Right ventricle myocardium inferior (tissue), 1 donor: ENCODE results near the gene DCST2. TPM values are rescaled to one million over a fixed set of nuclear protein-coding genes. Genes with fewer than 3 reads are reported as not detected.
A peak's percentile ranks its signal among the peaks of the same experiment; 100 is the strongest.

Source experiments
- ATAC-seq: fragments of 200-7000 bp; cut with Tn5 transposase; one replicate; pipeline ENCODE4 v1.9.1; 2020; ENCODE audit warnings: mild to moderate bottlenecking, moderate library complexity
- DNase-seq: peaks from one replicate; pipeline ENCODE4 v3.0.0; 2021; ENCODE audit errors: missing footprints
- intact Hi-C: fragments of 100-400 bp; cut with DNase I; formaldehyde crosslinking; loops from one replicate; pipeline ENCODE4 v1.11.0; 2022
- total RNA-seq: library from RNA; stranded (reverse); fragmentation: NEBNext Ultra II Directional; extraction: Animal tissue kit (Norgen Biotek cat#: 25700); gene quantifications from one replicate; pipeline ENCODE4 v1.2.1, GENCODE V29; 2021
- donor health status: DM: no; HTN: yes; CAD: no; lungs with severe emphysema.

The DCST2 gene
- total RNA-seq, 1 donor from 2014 or later: 0.35 TPM

- ATAC-seq (peak; percentile 86), DNase-seq (peak; percentile 92)
- intact Hi-C loops: no loop called here
Observed at GRCh38 chr1:155070721-155071569, 37.4 kb upstream of the DCST2 start.

GRCh38 chr1:155070158-155070621 is 36.6 kb upstream of the DCST2 start:
- intact Hi-C loops: no loop called here
- ATAC-seq (peak; percentile 1), DNase-seq (peak; percentile 65)

GRCh38 chr1:155069551-155070157 is 36.1 kb upstream of the DCST2 start:
- DNase-seq (peak; percentile 16), ATAC-seq (no peak)
- intact Hi-C loops: no loop called here

GRCh38 chr1:155068599-155068998 is 35.0 kb upstream of the DCST2 start:
- intact Hi-C loops: no loop called here
- DNase-seq (peak; percentile 18), ATAC-seq (no peak)

DNA sequence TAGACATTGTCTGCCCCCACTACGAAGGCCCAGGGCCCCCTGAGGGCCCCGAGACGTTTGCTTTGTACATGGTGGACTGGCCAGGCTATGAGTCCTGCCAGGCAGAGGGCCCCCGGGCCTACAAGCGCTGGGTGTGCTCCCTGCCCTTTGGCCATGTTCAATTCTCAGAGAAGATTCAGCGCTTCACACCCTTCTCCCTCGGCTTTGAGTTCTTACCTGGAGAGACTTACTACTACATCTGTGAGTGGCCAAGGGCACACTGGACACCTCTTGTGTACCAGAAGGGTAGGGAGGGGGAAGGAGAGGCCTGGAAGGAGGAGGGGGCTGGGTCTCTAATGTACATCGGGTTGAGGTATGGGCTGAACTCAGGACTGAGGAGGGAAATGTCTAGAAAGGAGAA is 33.2 kb upstream of the DCST2 start:
- ATAC-seq (no peak), DNase-seq (no peak)
- intact Hi-C loops: no loop called here

DNA sequence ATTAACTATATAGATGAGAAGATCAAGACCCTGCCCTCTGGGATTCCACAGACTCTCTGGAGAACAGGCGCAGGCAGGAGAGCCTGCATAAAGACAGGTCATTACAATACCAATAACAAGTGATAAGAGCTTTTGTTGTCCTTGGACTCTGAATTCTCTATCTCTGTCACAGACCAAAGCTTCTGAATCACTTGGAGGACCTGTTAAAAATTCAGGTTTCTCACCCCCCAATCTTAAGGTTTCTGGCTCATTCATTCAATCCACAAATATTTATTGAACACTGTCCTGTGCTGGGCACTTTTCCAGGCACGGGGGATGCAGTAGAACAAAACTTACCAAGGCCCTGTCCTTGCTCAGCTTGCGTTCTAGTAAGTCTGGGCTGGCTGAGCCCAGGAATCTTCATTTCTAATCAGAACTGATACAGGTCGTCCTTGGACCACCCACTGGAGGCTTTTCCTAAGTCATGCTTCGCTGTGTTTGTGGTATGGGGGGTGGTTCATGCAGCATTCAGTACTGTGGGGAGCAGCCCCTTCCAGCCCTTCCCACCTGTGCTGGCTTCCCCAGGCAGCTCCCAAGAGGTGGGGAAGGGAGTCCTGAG is 31.4 kb upstream of the DCST2 start:
- intact Hi-C loops: loop anchor here (5.0 kb wide), 1 partner anchor 103 kb away; the partner anchor contains the start of gene PYGO2
- ATAC-seq: no peak
- DNase-seq: peak; percentile 35

- peak; percentile 68 for DNase-seq
- ATAC-seq: peak; percentile 2
- intact Hi-C loops: loop anchor here (5.0 kb wide), 1 partner anchor 102 kb away; the partner anchor contains the start of gene PYGO2
Observed at GRCh38 chr1:155064111-155064831, 30.7 kb upstream of the DCST2 start.

DNA sequence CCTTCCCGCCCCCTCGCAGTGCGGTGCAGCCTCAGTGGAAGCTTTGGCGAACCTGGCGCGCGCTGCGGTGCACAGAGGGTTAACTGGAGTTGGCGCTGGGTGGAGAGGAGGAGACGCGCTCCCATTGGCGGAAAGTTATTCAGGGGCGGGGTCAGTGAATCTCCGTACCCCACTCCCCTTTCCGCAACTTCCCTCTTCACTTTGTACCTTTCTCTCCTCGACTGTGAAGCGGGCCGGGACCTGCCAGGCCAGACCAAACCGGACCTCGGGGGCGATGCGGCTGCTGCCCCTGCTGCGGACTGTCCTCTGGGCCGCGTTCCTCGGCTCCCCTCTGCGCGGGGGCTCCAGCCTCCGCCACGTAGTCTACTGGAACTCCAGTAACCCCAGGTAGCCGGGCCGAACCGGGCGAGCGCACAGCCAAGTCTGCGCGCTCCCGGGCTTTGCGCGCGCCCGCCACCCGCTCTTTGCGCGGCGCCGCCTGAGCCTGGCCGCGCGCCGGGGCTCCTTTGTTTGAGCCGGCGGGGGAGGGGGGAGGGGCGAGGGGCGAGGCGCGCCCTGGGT is 30.0 kb upstream of the DCST2 start, which contains the start of gene EFNA4:
TSS of gene EFNA4 (plus strand) at position 191 of the 561 bp plus-strand sequence. CDS start at position 275, 84 bp downstream.
- intact Hi-C loops: loop anchor here (2.0 to 5.0 kb wide), 3 partner anchors 21 to 505 kb away; partner anchors contain the start of genes PYGO2 and UBE2Q1
- peak; percentile 92 for ATAC-seq
- peak; percentile 89 for DNase-seq

- ATAC-seq (peak; percentile 52), DNase-seq (peak; percentile 78)
- intact Hi-C loops: loop anchor here (2.0 to 5.0 kb wide), 3 partner anchors 22 to 504 kb away; partner anchors contain the start of genes PYGO2 and UBE2Q1
Observed at GRCh38 chr1:155062702-155063411, 29.3 kb upstream of the DCST2 start.

- intact Hi-C loops: loop anchor here (2.0 to 5.0 kb wide), 3 partner anchors 23 to 503 kb away; partner anchors contain the start of genes PYGO2 and UBE2Q1
- peak; percentile 1 for ATAC-seq
- no peak for DNase-seq
Observed at GRCh38 chr1:155062151-155062686, 28.6 kb upstream of the DCST2 start.

DNA sequence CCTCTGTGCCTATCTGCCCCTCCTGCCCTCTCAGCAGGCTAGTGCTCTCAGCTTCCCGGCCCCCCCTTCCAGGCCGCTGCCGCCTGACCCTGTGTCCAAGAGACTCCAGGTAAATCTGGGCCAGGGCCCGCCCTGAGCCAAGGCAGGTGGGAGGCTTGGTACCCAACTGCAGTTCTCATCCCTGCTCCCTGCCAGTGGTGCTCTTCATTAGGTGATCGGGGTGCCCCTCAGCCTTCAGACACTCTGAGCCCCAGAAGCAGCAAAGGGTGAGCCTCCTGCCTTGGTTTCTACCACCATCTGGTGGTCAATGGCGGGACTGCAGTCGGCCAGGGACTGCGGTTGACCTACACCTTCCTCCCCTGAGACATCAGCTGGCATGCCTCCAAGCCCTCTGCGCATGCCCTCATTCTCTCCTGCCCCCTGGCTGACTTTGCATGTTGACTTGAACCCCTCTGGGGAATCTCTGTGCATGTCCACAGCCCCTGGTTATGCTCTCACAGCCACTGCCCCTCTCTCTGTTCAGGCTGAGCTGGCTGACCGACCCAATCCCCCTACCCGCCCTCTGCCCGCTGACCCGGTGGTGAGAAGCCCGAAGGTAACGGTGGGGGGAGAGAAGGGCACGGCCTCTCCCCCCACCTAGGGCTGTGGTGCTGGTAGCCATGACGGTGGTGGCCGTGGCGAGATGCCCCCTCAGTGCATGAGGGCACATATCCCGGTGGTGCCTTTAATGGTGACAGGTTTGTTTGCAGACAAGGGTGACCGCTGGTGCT is 28.0 kb upstream of the DCST2 start:
- DNase-seq (peak; percentile 92), ATAC-seq (peak; percentile 53)
- intact Hi-C loops: loop anchor here (2.0 to 5.0 kb wide), 3 partner anchors 23 to 503 kb away; partner anchors contain the start of genes PYGO2 and UBE2Q1

DNA sequence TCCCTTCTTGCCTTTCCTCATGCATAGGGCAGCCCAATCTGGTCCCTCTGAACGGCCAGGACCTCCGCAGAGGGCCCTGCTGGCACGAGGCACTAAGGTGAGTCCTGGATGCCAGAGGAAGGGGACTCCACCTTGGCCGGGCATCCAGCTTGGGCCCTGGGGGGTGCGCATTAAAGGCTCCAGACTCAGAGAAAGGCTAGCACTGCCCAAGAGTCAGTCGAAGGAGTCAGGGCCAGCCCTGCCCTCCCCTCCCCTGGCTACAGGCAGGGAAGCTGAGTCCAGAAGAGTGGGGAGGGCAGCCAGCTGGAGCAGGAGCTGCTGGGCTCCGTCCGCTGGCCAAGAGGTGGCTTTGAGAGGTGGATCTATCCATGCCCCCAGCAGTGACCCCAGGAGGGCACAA is 27.2 kb upstream of the DCST2 start:
- ATAC-seq (no peak), DNase-seq (no peak)
- intact Hi-C loops: loop anchor here (5.0 kb wide), 1 partner anchor 98 kb away; the partner anchor contains the start of gene PYGO2

DNA sequence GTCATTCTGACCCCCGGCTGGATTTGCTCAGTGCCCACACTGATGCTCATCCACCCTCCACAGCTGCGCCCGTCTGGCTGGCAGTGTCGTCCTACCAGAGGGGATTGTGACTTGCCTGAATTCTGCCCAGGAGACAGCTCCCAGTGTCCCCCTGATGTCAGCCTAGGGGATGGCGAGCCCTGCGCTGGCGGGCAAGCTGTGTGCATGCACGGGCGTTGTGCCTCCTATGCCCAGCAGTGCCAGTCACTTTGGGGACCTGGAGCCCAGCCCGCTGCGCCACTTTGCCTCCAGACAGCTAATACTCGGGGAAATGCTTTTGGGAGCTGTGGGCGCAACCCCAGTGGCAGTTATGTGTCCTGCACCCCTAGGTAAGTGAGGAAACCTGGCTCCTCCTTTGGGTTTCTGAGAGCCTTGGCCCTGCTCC is 24.2 kb upstream of the DCST2 start:
- ATAC-seq (no peak), DNase-seq (no peak)
- intact Hi-C loops: no loop called here

GRCh38 chr1:155057104-155057503 is 23.5 kb upstream of the DCST2 start:
- ATAC-seq (no peak), DNase-seq (no peak)
- intact Hi-C loops: no loop called here

DNA sequence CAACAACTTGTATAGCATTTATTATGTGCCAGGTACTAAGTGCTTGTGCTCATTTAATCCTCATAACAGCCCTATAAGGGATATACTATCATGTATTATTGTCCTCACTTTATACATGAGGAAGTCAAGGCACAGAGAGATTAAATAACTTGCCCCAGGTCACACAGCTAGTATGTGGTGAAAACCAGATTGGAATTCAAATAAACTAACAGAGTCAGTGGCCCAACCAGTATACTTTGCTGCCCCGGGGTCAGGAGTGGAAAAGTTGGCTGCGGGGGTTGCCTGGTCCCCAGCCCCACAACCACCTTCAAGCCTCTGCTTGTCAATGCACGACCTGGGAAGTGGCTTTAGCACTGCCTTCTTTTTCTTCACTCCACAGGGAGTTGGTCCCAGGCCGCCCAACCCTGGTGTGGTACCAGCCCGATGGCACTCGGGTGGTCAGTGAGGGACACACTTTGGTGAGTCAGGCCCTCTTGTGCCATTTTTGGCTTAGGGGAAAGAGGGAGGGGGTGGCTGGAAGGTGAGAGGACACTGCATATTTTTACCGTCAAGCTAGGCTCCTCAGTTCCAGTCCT is 20.0 kb upstream of the DCST2 start:
- no peak for DNase-seq
- intact Hi-C loops: no loop called here

More for the DNA sequence above, 20.0 kb upstream of the DCST2 start:
- ATAC-seq: no peak
